ENCODE measurements around the gene CCDC169. TPM values are rescaled to one million over a fixed set of nuclear protein-coding genes. Genes with fewer than 3 reads are reported as not detected.
A peak's percentile ranks its signal among the peaks of the same experiment; 100 is the strongest.

Gene CCDC169
- total RNA-seq, 1 donor from 2014 or later = 0.43 TPM

GRCh38 chr13:36344173-36344572, 46.6 kb upstream of the CCDC169 start:
- TF ChIP-seq CTCF (IDR thresholded peaks at IDR 0.05) = no peak
- Mint-ChIP-seq H3K4me3 (ENCODE audit: unreplicated experiment) (peak overlapping the region; percentile 89), H3K27ac (ENCODE audit: unreplicated experiment) (peak overlapping the region; percentile 99), H3K4me1 (ENCODE audit: unreplicated experiment) (peaks cover 41% of the 10 kb centered on the region), H3K27me3 (ENCODE audit: unreplicated experiment) (no peaks in the 10 kb centered on the region), H3K9me3 (ENCODE audit: unreplicated experiment) (no peaks in the 10 kb centered on the region), H3K36me3 (ENCODE audit: unreplicated experiment) (no peaks in the 10 kb centered on the region)
- DNase-seq (ENCODE audit: extremely low spot score, unreplicated experiment) = no peak

- Mint-ChIP-seq H3K9me3 (ENCODE audit: unreplicated experiment) (no peaks in the 10 kb centered on the region), H3K36me3 (ENCODE audit: unreplicated experiment) (no peaks in the 10 kb centered on the region), H3K27ac (ENCODE audit: unreplicated experiment) (peak overlapping the region; percentile 99), H3K4me3 (ENCODE audit: unreplicated experiment) (peak overlapping the region; percentile 89), H3K27me3 (ENCODE audit: unreplicated experiment) (no peaks in the 10 kb centered on the region), H3K4me1 (ENCODE audit: unreplicated experiment) (peaks cover 45% of the 10 kb centered on the region)
- TF ChIP-seq CTCF (IDR thresholded peaks at IDR 0.05) = no peak
- DNase-seq (ENCODE audit: extremely low spot score, unreplicated experiment) = no peak
Measured at GRCh38 chr13:36343766-36344165, 46.2 kb upstream of the CCDC169 start.

- Mint-ChIP-seq H3K36me3 (ENCODE audit: unreplicated experiment) (no peaks in the 10 kb centered on the region), H3K27me3 (ENCODE audit: unreplicated experiment) (no peaks in the 10 kb centered on the region), H3K4me1 (ENCODE audit: unreplicated experiment) (peaks cover 50% of the 10 kb centered on the region), H3K27ac (ENCODE audit: unreplicated experiment) (peak overlapping the region; percentile 43), H3K4me3 (ENCODE audit: unreplicated experiment) (peak overlapping the region; percentile 42), H3K9me3 (ENCODE audit: unreplicated experiment) (no peaks in the 10 kb centered on the region)
- no peak for TF ChIP-seq CTCF (IDR thresholded peaks at IDR 0.05)
- DNase-seq (ENCODE audit: extremely low spot score, unreplicated experiment) = no peak
Measured at GRCh38 chr13:36342715-36343114, 45.1 kb upstream of the CCDC169 start.

- peaks cover 5% of the 10 kb centered on the region for H3K36me3 Mint-ChIP-seq (ENCODE audit: unreplicated experiment)
- no peak for TF ChIP-seq CTCF (IDR thresholded peaks at IDR 0.05)
- peak overlapping the region; percentile 23 for H3K27ac Mint-ChIP-seq (ENCODE audit: unreplicated experiment)
- peaks cover 51% of the 10 kb centered on the region for H3K4me1 Mint-ChIP-seq (ENCODE audit: unreplicated experiment)
- no peak for DNase-seq (ENCODE audit: extremely low spot score, unreplicated experiment)
- no peaks in the 10 kb centered on the region for H3K27me3 Mint-ChIP-seq (ENCODE audit: unreplicated experiment)
- no peaks in the 10 kb centered on the region for H3K9me3 Mint-ChIP-seq (ENCODE audit: unreplicated experiment)
- no peak overlapping the region for H3K4me3 Mint-ChIP-seq (ENCODE audit: unreplicated experiment)
Measured at GRCh38 chr13:36341718-36342117, 44.1 kb upstream of the CCDC169 start.

GRCh38 chr13:36339600-36340155, 42.1 kb upstream of the CCDC169 start:
- Mint-ChIP-seq H3K4me1 (ENCODE audit: unreplicated experiment) (peaks cover 56% of the 10 kb centered on the region), H3K27me3 (ENCODE audit: unreplicated experiment) (no peaks in the 10 kb centered on the region), H3K9me3 (ENCODE audit: unreplicated experiment) (no peaks in the 10 kb centered on the region), H3K4me3 (ENCODE audit: unreplicated experiment) (no peak overlapping the region), H3K27ac (ENCODE audit: unreplicated experiment) (no peak overlapping the region), H3K36me3 (ENCODE audit: unreplicated experiment) (peaks cover 12% of the 10 kb centered on the region)
- TF ChIP-seq CTCF (IDR thresholded peaks at IDR 0.05) = no peak
- DNase-seq (ENCODE audit: extremely low spot score, unreplicated experiment) = no peak
